ENCODE data around the gene STK17A.

Gene STK17A

DNA sequence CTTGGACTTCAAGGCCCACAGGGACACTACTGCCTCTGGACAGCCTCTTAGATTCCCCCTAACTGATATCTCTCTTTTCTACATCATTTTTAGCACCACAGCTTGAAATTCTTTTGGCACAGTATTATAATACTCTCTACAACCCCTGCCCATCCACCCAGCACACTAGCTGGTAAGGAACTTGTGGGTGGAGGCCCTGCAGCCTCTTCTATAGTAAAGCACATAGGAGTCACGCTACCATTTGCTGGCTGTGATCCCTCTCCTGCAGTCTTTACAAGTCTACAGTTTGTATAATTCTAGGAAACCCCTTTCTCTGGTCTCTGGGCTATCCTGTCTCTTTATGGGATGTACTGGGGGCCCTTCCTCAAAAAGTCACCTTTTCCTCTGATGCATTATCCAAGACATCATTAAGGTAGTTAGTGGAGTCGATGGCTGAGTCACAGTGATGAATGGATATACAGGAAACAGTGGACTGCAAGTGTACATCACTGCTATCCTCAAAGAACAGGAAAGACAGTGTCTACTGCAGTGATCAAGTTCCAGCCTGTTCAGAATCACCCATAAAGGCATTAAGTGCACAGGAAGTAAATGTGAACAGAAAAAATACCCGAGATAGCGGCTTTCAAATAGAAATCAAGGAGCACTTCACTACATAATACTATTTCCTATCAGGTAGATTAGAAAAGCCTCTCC lies 54.4 kb downstream of the STK17A start:
- peak; percentile 29 for DNase-seq

DNA sequence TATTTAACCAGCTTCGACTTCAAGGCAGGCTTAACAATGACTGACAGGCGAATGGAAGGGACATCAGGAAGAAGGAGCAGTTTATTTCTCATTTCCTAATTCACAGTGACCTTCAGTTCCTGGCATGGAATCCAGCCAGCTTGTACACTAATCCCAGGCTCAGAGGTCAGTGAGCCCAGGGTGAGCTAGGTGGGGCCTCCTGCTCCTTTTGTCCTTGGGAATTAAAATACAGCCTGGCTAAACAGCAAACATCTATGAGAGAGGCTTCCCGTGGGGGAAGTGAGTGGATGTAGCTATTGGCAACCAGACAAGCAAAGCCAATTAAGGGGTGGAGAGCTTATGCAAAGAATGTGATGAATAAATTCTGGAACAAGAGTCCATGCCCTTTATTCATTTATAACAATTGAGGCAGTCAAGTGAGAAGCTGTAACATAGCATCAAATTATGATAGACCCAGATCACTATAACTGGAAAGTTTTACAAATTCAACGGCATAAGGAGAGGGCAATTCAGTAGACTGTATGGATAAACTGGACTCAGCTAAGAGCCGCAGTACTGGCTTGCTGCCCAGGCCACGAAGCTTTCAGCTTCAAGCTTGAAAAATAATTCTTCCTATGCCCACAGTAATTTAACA lies 57.1 kb downstream of the STK17A start:
- no peak for DNase-seq

DNA sequence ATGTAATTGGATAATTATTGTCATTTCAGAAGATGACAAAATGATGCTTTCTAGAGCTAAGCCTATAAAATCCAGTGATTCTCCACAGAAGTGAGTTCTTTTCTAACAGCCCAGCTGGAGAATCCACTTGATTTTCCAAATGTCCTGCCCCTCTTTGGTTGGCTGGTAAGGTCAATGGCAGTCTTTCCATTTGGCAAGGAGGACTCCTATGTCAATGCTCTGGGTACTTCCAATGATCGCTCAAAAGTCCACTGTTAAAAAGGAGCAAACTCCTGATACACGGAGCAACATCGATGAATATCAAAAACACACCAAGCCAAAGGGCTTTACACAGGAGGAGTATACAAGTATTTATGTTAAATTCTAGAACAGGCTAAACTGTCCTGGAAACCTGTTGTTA lies 57.8 kb downstream of the STK17A start:
- no peak for DNase-seq

DNA sequence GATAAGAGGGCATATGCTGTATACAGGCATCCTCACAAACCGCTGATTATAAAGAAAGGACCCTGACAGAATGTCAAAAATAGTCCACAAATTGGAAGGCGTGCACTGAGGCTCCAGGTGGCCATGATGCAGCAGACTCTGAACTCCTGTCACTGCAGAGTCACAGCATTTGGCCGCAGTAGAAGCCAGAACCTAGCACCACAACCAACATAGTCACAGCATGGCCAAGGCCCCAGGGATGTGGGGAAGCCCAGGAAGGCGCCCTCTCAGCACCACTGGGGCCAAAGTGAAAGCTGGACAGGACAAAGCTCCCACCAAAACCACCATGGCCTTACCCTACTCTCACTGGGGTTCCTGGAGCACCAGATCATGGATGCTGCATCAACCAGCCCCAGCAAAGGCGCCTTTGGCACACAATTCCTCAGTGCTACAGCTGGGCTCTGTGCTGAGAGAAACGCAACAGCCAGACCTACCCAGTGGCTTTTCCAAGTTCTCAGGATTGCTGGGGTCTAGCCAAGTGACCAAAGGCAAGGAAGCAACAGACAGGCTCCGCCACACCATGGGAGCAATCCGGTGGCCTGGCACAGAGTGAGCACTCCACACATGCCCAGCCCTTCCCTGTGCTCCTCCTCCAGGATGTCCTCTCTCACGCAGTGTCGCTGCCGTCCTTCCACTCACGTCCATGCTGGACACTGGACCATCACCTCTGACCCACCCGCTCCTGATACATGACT lies 60.2 kb downstream of the STK17A start:
- DNase-seq = no peak

DNA sequence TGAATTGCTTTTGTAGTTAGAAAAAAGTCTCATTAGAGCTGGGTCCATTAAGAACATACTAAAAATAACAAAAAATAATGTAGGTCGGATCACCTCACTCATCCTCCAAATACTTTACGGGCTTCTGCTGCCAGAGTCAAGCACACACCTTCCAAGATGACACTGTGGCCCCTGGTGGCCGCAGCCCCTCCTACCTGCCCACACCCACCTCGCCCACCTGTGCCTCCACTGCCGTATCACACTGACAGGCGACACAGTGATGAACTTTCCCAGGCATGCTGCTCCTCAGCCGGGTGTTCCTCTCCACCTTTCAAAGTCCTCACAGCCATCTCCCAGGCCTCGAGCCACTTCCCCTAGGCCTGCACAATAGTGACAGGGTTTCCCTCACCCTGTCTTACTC lies 60.9 kb downstream of the STK17A start:
- no peak for DNase-seq

DNA sequence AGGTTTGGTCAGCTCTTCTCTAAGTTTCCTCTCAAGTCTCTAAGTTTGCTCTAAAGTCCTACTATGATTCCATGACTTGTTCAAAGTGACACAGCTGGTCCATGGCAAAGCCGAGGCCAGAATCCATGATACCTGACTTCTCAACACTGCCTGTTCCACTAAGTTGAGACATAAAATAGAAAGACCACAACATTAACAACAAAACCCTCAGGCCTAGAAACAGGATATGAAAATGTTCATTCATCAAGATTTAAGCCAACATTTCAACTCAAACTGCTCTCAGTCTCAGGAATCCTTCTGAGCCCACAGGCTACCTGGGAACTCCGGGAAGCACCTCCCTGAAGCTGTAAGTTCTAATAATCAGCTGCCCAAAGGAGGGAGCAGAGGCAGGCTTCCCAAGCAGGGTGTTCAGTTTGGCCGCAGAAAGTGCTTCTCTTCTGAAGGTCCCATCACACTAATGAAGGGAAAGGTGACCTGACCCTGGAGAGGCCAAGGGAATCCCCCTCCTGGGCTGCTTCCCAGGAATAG lies 62.9 kb downstream of the STK17A start:
- no peak for DNase-seq

DNA sequence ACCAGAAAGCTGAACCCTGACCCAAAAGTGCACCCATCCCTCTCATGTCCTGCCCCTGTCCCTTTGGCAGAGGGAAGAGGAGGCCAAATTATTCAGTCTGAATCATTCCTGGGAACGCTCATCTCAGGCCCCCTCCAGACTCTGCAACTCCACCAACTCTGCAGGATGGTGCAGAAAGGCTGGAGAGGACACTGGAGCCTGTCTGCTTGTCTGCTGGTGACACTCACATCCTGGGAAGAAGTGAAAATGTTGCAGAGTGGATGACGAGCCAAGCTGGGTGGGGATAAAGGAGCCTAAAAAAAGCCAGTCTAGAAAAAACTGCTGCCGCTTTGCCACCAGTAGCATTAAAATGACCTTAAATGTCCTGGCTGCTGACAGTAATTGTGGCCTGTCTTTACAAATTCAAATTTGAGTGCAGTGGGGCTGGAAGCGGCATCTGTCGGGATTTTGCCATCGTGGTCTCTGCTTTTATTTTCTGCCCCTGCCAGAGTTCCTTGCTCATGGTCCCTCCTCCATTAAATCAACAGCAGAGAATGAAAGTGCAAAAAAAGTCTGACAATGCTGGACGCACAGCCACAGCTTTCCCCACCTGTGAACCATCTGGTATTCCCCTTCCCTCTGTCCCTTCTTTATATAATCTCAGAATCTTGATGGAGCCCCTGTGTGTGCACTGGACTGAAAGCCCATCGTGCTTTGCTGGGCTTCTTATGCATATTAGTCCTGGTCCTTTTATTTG lies 63.9 kb downstream of the STK17A start:
- DNase-seq = peak; percentile 25

DNA sequence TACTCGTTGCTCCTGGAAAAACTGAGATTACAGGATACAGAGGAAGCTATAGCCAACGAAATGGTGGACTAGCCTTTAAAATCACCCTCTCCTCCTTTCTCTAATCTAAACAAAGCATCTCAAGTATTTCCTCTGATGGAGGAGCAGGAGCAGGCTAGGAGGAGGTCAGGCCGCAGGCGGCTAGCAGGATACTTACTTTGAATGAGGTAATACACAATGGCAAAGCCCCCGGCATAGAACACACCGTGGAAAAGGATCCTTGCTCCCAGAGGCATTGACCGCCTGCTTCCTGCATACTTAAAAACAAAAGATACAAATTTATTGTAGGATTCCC lies 64.4 kb downstream of the STK17A start:
- no peak for DNase-seq

DNA sequence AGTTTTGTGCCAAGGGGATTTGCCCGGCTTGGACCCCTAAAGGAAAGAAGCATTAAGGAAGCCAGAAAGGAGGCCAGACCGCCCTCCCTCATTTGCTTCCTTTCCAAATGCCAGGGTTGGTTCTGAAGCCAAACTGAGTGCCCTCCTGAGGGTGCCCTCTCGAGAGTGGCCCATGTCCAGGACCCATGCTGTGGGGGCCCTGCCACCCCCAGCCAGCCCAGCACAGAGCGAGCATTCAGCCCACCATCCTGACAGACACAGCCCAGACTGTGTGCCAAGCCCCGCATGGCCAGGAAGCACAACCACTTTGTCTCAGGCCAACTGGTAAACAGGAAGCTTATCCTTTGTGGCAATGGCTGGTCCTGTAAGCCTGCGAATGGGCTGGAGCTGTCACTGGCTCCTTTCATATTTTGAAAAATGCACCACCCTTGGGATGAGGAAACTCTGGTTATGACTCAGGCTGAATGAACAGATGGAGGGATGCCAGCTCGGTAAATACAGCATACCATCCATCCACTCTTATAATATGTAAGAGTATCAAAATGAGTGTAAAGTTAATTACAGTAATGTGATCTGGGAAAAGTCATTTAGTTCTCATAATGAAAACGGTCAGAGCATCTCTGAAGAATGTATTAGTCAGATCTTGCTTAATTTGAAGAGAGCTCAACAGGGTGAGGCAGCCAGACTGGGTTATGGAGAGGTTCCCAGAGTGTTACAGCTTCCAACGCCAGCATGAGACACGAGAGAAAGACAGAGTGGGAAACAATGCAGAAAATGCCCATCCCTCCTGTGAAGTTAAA lies 65.0 kb downstream of the STK17A start:
- DNase-seq = peak; percentile 69

DNA sequence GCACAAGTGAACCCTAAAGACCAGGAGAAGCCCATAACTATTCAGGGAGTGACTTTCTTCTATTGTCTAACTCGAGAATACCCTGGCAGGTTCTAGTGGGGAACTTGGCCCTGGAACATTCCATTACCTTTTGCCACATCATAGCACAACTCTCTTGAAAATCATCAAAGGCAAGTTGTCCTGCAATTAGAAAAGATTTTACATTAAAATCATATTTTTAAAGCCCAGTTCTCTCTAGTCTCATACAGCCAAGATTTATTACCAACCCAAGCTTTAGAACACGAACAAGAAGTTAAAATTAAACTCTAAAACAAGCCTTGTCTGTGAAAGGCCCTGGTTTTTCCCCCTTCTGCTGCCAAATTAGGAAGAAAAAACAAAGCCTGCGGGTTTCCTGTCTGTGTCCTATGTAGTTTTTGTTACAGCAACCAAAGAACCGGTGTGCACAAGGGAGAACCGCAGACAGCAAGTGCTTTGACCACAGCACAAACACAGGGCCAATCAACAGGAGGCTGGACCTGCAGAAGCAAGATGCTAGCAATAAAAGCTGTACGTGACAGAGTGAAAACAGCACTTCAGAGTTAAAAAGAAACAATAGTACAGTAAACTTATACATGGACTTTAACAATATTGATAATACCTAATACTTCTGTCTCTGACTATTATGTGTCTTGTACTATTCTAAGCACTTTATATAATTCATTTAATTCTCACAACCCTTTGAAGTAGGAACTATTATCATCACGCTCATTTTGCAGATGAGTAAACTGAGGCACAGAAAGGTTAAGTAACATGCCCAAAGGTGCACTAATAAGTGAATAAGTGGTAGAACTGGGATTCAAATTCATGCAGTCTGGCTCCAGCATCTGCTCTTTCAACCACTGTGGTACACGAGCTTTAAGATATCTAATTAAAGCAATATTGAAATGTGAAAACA lies 65.8 kb downstream of the STK17A start:
- peak; percentile 82 for DNase-seq

DNA sequence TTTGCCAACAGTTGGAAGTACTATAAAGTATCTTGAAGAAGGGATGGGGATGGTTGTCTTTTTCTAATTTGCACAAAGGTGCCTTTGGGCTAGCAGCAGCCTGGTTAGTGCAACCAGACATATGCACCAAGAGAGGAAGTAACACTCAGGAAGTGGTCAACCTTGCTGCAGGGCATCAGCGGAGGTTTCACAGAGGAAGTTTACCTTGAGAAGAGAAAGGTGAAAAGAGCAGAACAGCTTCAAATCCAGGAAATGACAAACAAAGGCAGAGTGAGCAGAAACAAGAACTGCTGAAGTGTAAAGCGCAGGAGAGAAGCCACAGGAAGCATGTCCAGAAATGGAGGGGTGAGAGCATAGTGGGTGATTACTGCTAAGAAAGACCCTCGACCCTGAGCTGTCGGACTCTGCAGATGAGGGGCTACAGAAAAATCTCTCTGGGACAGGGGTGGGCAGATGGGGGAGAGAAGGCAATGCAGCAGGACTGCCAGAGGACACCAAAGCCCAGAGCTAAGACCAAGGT lies 66.9 kb downstream of the STK17A start:
- DNase-seq = peak; percentile 75

DNA sequence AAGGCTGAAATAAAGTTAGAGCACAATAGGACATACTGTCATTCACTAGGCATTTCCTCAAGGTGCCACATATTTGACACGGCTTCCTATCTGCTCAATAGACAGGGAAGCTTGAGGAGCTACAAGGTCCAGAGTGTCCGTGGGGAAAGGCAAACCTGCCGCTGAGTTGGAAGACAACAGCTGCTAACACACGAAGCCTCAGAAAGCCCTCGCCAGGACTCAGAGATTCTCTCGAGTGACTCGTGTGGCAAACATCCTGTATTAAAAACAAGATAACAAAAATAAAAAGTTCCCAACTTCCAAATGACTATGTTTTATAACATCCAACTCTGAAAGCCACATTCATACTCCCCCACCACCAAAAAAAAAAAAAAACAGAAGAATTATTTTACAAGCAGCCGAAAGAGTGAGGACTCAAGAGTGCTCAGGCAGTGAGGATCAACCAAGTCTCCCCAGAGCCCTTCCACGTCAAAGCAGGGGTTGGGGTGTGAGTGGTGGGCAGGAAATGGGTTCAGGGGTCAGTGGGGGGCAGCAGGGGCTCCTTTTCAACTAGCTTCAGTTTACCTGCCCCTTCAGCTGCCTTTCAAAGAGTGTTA lies 67.6 kb downstream of the STK17A start:
- DNase-seq = peak; percentile 53

DNA sequence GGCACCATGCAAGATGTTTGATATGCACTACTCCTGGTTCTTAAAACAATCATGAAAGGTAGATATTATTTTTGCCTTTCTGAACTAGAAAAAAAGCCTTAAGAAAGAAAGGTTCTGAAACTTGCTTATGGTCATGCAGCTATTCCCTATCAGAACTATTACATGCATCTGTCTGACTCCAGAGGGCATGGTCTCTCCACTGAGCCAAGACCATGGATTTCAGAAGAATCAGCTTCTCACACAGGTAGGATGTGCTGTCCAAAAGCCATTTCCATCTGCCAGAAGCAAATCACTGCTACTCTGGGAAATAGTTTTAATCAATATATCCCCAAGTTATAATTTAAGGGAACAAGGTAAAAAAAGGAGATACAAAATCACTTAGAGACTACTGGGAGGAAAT lies 69.5 kb downstream of the STK17A start:
- DNase-seq = no peak

DNA sequence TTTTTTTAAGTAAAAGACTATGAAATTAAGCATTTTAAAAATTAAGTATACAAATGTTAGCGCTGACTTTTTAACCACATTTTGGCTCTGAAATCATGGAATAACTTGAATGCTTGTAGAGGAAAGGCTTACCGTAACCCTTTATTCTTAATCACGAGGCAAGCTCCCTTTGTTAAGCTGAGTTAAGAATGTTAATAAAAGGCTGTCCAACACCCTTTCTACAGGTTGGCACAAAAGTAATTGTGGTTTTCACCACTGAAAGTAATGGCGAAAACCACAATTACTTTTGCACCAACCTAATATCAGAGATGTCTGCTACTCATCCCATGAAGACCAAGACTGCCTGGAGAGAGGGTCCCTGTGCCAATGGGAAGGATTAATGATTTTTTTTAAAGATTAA lies 70.6 kb downstream of the STK17A start:
- DNase-seq = no peak

DNA sequence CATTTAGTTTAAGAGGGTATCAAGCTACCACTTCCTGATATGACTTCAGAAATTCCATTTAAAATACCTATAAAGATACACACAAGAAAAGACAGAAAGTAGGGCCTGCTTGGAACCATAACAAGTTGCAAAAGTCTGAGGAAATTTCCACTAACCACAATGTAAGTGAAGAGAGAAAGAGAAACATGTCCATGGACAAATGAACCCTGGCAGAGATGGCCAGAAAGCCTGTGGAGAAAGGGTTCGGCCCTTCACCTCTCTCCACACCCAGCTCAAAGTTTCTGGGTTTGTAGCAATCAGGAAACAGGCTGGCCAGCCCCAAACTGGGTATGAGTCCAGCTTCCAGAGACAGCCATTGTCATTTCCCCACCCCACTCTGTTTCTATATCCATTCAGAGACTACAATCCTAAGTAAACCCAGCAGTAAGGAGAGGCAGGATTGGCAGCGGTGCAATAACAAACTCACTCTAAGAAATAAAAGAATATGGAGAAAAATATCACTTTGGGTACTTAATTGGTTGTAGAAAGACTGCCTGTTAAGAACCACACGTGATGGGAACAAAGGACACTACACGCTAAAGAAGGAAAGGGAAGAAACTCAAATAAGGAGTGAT lies 71.1 kb downstream of the STK17A start:
- DNase-seq = no peak

DNA sequence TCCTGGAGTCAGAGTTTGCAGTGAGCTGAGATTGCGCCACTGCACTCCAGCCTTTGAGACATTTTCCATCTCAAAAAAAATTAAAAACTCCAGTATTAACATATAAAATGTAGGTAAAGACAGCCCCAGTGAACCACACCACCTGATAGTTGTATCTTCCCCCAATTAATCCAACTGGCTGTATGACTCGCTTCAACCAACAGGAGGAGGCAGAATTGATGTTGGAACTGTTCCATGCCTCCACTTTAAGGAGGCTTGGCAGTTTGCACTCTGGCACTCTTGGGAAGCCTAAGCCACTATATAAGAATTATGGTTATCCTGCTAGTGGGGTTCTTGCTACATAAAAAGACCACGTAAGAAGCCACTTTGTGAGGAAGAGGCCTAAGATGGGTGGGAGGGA lies 72.7 kb downstream of the STK17A start:
- DNase-seq = no peak

DNA sequence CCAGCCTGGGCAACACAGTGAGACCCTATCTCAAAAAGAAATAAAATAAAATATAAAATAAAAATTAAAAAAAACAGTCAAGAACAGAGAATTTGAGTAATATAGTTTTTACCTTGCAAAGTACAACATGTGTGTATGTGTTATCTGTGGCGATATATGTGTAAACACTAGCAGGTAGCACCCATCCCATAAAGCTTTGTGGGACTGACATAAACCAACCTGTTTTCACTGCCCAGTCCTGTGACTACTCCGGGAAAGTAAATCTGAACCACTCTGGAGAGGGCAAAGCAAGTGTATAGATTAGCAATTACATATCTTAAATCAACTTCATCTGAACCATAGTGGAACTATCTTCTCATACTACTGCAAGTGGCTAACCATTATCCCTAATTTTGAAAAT lies 74.1 kb downstream of the STK17A start:
- no peak for DNase-seq

DNA sequence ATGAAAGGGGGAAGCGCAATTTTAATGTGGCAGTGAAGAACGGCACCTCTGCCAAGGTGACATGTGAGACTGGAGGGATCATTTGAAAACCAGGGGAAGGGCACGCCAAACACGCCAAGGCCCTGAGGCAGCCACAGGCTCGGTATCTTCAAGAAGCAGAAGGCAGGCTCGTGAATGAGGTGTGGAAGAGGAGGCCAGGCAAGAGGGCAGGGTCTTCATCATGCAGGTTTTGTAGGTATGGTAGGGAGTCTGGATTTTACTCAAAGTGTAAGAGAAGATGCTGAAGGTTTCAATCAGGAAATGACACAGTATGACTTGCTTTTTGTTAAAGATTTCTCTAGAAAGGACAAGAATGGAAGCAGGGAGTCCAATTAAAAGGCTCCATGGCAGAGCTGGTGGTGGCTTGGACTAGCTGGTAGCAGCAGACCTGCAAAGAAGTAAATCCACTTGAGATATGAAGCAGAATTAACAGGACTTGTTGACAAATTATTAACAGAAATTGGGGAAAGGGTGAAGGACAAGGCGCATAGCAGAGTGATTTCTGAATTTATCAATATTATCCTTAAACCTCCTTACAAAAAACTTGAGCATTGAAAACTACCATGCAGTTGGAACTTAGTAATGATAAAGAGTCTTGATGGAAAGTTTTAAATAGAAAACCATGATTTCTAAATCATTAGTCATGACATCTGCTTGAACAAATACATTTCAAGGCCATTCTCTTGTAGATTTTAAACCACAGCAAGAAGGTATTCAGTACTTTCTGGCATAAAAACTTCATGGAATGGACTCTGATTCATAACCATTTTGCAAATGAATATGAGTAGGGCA lies 76.0 kb downstream of the STK17A start:
- peak; percentile 30 for DNase-seq

DNA sequence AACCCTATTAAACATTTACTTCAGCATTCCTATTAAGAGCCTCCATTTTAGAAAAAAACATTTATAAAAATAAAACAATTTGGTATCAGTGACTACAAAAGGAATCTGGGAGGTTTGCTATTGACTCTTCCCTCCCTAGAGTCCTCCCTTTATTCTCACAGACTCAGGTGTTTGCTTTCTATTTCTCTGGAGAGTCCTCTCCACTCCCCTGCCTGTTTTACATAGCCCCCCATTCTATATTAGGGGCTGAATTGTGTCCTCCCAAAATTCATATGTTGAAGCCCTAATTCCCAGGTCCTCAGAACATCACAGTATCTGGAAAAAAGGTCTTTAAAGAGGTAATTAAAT lies 76.6 kb downstream of the STK17A start:
- DNase-seq = no peak

Measured in CD4-positive, alpha-beta T cell treated with Interleukin-6 for 4 hours (primary cell).